Smooth muscle cell (in vitro differentiated cells): ENCODE measurements around the gene MMEL1. TPM values are rescaled to one million over a fixed set of nuclear protein-coding genes. Genes with fewer than 3 reads are reported as not detected.

Experiments used
- DNase-seq: peaks from one replicate; lab custom pipeline; 2025; ENCODE audit not compliant: unreplicated experiment; lab: John Stamatoyannopoulos, UW
- H2AFZ ChIP-seq: fragments of 200-600 bp; sonication (generic); 2 replicates; pipeline ENCODE4 v1.6.0; 2016; ENCODE audit warnings: antibody characterized with exemption, low read depth, mild to moderate bottlenecking
- H3F3A ChIP-seq: fragments of 200-600 bp; sonication (generic); 2 replicates; pipeline ENCODE4 v1.6.0; 2017; ENCODE audit warnings: antibody characterized with exemption, low read depth
- H3K27ac ChIP-seq: fragments of 200-600 bp; sonication (generic); 2 replicates; pipeline ENCODE4 v1.5.1; 2016; ENCODE audit warnings: low read depth, mild to moderate bottlenecking
- H3K27me3 ChIP-seq: fragments of 200-600 bp; sonication (generic); 2 replicates; pipeline ENCODE4 v1.6.1; 2016; ENCODE audit warnings: low read depth, mild to moderate bottlenecking
- H3K36me3 ChIP-seq: fragments of 200-600 bp; sonication (generic); 2 replicates; pipeline ENCODE4 v1.5.1; 2016; ENCODE audit warnings: low read depth
- H3K4me1 ChIP-seq: fragments of 200-600 bp; sonication (generic); 2 replicates; pipeline ENCODE4 v1.5.1; 2016; ENCODE audit warnings: low read depth
- H3K4me2 ChIP-seq: fragments of 200-600 bp; sonication (generic); 2 replicates; pipeline ENCODE4 v1.6.0; 2016; ENCODE audit warnings: mild to moderate bottlenecking
- H3K4me3 ChIP-seq: fragments of 200-600 bp; sonication (generic); 2 replicates; pipeline ENCODE4 v1.5.1; 2016; ENCODE audit warnings: mild to moderate bottlenecking
- H3K79me2 ChIP-seq: fragments of 200-600 bp; sonication (generic); 2 replicates; pipeline ENCODE4 v1.6.0; 2016; ENCODE audit warnings: low read depth, mild to moderate bottlenecking
- H3K9ac ChIP-seq: fragments of 200-600 bp; sonication (generic); 2 replicates; pipeline ENCODE4 v1.6.0; 2016; ENCODE audit warnings: low read depth
- H3K9me3 ChIP-seq: fragments of 200-600 bp; sonication (generic); replicated peaks from 2 replicates; pipeline ENCODE4 v1.5.1; 2016; ENCODE audit warnings: low read depth
- H4K20me1 ChIP-seq: fragments of 200-600 bp; sonication (generic); 2 replicates; pipeline ENCODE4 v1.6.0; 2016; ENCODE audit warnings: low read depth
- WGBS: methylation state at CpG from one replicate; pipeline ENCODE4 v1.1.7; 2016; ENCODE audit warnings: low lambda C conversion rate; 5-methylcytosine and 5-hydroxymethylcytosine counted together
- polyA plus RNA-seq: library from polyadenylated mRNA; unstranded; fragments of >200 nt; fragmentation: Nextera tagmentation; extraction: Ambion mirVana; gene quantifications from 2 replicates; pipeline ENCODE4 v1.2.1, GENCODE V29; 2016
- total RNA-seq: library from RNA; depleted of rRNA; stranded (reverse); fragments of >200 nt; gene quantifications from 2 replicates; pipeline ENCODE4 v1.2.3, GENCODE V29; 2014
- TF ChIP-seq, protein P1 (sequence below): fragments of 200-600 bp; sonication (generic); IDR thresholded peaks from 2 replicates; pipeline ENCODE4 v1.5.1; 2017; ENCODE audit warnings: borderline replicate concordance, mild to moderate bottlenecking, antibody characterized with exemption; ENCODE audit not compliant: insufficient read depth, poor library complexity, severe bottlenecking

MMEL1 gene
- total and polyA plus RNA-seq, 2 experiments from 2014 or later = 3.4 TPM; not detected in 1

DNA sequence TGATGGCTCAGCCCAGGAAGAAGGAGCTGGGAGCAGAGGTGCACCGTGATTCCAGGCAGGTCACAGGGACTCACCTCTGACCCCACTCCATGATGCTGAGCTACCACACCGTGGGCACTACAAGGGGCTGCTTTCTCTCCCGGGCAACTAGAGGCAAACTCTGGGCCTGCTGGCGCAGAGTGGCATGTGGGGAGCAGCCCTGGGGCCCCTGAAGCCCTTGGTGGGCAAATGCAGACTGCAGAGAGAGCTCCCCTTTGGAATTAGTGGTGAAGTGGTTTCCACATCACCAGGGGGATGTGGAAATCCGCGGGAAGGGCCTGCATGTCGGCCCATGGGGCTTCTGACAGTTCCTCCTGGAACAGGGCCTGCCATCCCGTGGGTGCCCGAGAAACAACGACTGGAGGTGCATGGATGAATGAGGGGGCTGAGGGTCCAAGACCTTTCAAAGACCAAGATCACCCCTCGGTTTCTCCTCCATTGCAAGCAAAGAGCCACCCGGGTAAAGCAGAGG lies 11.8 kb upstream of the MMEL1 start:
- 86% methylated on average over 12 of the region's 12 CpGs for WGBS
- no peak overlapping the region for H3K4me3 ChIP-seq
- H2AFZ ChIP-seq = no peak overlapping the region
- no peak overlapping the region for H3K27ac ChIP-seq
- no peak overlapping the region for H3K9ac ChIP-seq
- TF ChIP-seq, protein P1, sequence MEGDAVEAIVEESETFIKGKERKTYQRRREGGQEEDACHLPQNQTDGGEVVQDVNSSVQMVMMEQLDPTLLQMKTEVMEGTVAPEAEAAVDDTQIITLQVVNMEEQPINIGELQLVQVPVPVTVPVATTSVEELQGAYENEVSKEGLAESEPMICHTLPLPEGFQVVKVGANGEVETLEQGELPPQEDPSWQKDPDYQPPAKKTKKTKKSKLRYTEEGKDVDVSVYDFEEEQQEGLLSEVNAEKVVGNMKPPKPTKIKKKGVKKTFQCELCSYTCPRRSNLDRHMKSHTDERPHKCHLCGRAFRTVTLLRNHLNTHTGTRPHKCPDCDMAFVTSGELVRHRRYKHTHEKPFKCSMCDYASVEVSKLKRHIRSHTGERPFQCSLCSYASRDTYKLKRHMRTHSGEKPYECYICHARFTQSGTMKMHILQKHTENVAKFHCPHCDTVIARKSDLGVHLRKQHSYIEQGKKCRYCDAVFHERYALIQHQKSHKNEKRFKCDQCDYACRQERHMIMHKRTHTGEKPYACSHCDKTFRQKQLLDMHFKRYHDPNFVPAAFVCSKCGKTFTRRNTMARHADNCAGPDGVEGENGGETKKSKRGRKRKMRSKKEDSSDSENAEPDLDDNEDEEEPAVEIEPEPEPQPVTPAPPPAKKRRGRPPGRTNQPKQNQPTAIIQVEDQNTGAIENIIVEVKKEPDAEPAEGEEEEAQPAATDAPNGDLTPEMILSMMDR = no peak
- no peaks in the 10 kb centered on the region for H3F3A ChIP-seq
- no peak overlapping the region for H3K4me2 ChIP-seq
- no peak for DNase-seq
- no peaks in the 10 kb centered on the region for H4K20me1 ChIP-seq
- no peaks in the 10 kb centered on the region for H3K36me3 ChIP-seq
- no peaks in the 10 kb centered on the region for H3K9me3 ChIP-seq
- H3K27me3 ChIP-seq = no peaks in the 10 kb centered on the region
- H3K79me2 ChIP-seq = no peaks in the 10 kb centered on the region
- H3K4me1 ChIP-seq = peaks cover 8% of the 10 kb centered on the region

- H2AFZ ChIP-seq = no peak overlapping the region
- 86% methylated on average over 8 of the region's 14 CpGs for WGBS
- H3K4me2 ChIP-seq = no peak overlapping the region
Measured at GRCh38 chr1:2644171-2644570, 11.4 kb upstream of the MMEL1 start.

DNA sequence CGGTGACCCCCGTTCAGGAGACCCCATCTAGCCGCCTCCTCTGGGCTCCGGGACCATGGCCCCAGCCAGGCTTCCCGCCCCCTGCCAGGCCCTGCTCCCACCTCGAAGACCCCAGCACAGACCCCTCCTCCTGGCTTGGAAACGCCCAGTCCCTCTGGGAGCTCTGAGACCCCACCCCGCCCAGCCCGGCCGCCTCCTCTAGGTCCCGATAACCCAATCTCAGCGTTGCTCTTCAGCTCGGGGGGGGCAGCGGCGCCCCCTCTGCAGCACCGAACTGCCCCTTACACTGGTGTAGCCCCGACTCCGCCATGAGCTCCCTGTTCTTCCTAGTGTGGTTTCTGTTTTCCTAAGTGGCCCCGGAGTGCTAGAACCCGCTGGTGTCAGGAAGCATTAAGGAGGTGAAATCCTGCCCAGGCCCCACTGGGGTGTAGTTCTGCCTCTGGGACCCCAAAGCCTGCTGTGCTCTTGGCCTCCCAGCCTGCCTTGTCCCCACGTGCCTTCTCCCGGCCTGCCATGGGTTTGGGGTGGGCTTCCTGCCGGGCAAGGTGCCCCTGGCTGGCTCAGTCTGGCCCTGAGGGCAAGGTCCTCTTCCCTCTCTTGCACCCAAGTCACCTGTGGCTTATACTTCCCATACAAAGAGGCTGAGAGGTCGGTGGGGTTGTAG lies 10.7 kb upstream of the MMEL1 start:
- H3K36me3 ChIP-seq = no peaks in the 10 kb centered on the region
- no peaks in the 10 kb centered on the region for H3F3A ChIP-seq
- no peaks in the 10 kb centered on the region for H3K9me3 ChIP-seq
- H2AFZ ChIP-seq = peak overlapping the region; percentile 97
- H3K27me3 ChIP-seq = no peaks in the 10 kb centered on the region
- DNase-seq = no peak
- 40% methylated on average over 14 of the region's 24 CpGs for WGBS
- no peaks in the 10 kb centered on the region for H3K79me2 ChIP-seq
- TF ChIP-seq, protein P1 = no peak
- H3K4me1 ChIP-seq = peaks cover 8% of the 10 kb centered on the region
- no peak overlapping the region for H3K27ac ChIP-seq
- no peaks in the 10 kb centered on the region for H4K20me1 ChIP-seq
- H3K9ac ChIP-seq = no peak overlapping the region
- peak overlapping the region; percentile 100 for H3K4me2 ChIP-seq
- H3K4me3 ChIP-seq = peak overlapping the region; percentile 85

More at GRCh38 chr1:2644171-2644570, 11.4 kb upstream of the MMEL1 start:
- Histone ChIP-seq H3K27ac (no peak overlapping the region), H3K9me3 (no peaks in the 10 kb centered on the region), H4K20me1 (no peaks in the 10 kb centered on the region), H3K9ac (no peak overlapping the region), H3K27me3 (no peaks in the 10 kb centered on the region), H3K4me3 (no peak overlapping the region), H3K4me1 (peaks cover 8% of the 10 kb centered on the region), H3K79me2 (no peaks in the 10 kb centered on the region), H3F3A (no peaks in the 10 kb centered on the region), H3K36me3 (no peaks in the 10 kb centered on the region)
- DNase-seq = no peak
- TF ChIP-seq, protein P1 = no peak
